PC-3 (cell line): Measurements from ENCODE around the gene FBLN5. TPM values are rescaled to one million over a fixed set of nuclear protein-coding genes. Genes with fewer than 3 reads are reported as not detected.

Experiments used
- ATAC-seq: fragments of 200-7000 bp; cut with Tn5 transposase; 2 replicates; pipeline ENCODE4 v1.9.1; 2020; ENCODE audit warnings: mild to moderate bottlenecking, moderate library complexity
- BruUV-seq: library from RNA; stranded (reverse); fragments of 400-500 nt; replicated peaks from 2 replicates; lab custom pipeline; 2021; lab: Mats Ljungman, UMichigan
- CTCF ChIA-PET: fragments of 300-600 bp; sonication (Branson Sonifier 250); formaldehyde crosslinking; loops from one replicate; lab custom pipeline; 2022; ENCODE audit warnings: antibody characterized with exemption; lab: Charles Lee
- POLR2A ChIA-PET: fragments of 300-600 bp; sonication (Branson Sonifier 250); formaldehyde crosslinking; loops from one replicate; lab custom pipeline; 2022; ENCODE audit warnings: antibody characterized with exemption; ENCODE audit not compliant: unreplicated experiment; lab: Charles Lee
- DNase-seq: peaks from one replicate; pipeline ENCODE4 v3.0.0-alpha.2; 2015
- H2AFZ ChIP-seq: fragments of 300-600 bp; sonication (generic); 2 replicates; pipeline ENCODE4 v1.6.0; 2016; ENCODE audit warnings: antibody characterized with exemption, low read length
- H3F3A ChIP-seq: fragments of 300-600 bp; sonication (generic); one replicate; pipeline ENCODE4 v1.6.0; 2017; ENCODE audit warnings: antibody characterized with exemption, low read length, control low read depth, mild to moderate bottlenecking; ENCODE audit not compliant: unreplicated experiment
- H3K27ac ChIP-seq: fragments of 300-600 bp; sonication (generic); 2 replicates; pipeline ENCODE4 v1.5.1; 2016; ENCODE audit warnings: mild to moderate bottlenecking, low read length
- H3K27me3 ChIP-seq: fragments of 300-600 bp; sonication (generic); 2 replicates; pipeline ENCODE4 v1.6.1; 2016; ENCODE audit warnings: low read length, mixed read lengths
- H3K36me3 ChIP-seq: fragments of 300-600 bp; sonication (generic); 2 replicates; pipeline ENCODE4 v1.6.1; 2016; ENCODE audit warnings: low read depth, mixed run types, low read length, mixed read lengths
- H3K4me1 ChIP-seq: fragments of 300-600 bp; sonication (generic); 2 replicates; pipeline ENCODE4 v1.5.1; 2016; ENCODE audit warnings: low read length; ENCODE audit not compliant: insufficient read depth
- H3K4me2 ChIP-seq: fragments of 300-600 bp; sonication (generic); 2 replicates; pipeline ENCODE4 v1.6.0; 2016; ENCODE audit warnings: low read length
- H3K4me3 ChIP-seq: fragments of 300-600 bp; sonication (generic); 2 replicates; pipeline ENCODE4 v1.5.1; 2016; ENCODE audit warnings: mild to moderate bottlenecking, low read length, mixed read lengths
- H3K79me2 ChIP-seq: fragments of 300-600 bp; sonication (generic); 2 replicates; pipeline ENCODE4 v1.6.1; 2017; ENCODE audit warnings: low read length, mixed read lengths
- H3K9ac ChIP-seq: fragments of 300-600 bp; sonication (generic); 2 replicates; pipeline ENCODE4 v1.6.0; 2016; ENCODE audit warnings: mild to moderate bottlenecking, low read length
- H3K9me2 ChIP-seq: fragments of 300-600 bp; sonication (generic); replicated peaks from 2 replicates; pipeline ENCODE4 v1.6.1; 2016; ENCODE audit warnings: mixed run types, low read length, mixed read lengths
- H3K9me3 ChIP-seq: fragments of 300-600 bp; sonication (generic); 2 replicates; pipeline ENCODE4 v1.6.1; 2016; ENCODE audit warnings: low read length, mixed read lengths
- H4K20me1 ChIP-seq: fragments of 300-600 bp; sonication (generic); 2 replicates; pipeline ENCODE4 v1.6.1; 2016; ENCODE audit warnings: low read length, mixed read lengths
- EZH2 ChIP-seq: fragments of 300-600 bp; sonication (generic); IDR thresholded peaks from one replicate; pipeline ENCODE4 v1.6.1; 2017; ENCODE audit warnings: antibody characterized with exemption, mild to moderate bottlenecking, low read length; ENCODE audit not compliant: unreplicated experiment
- EZH2phosphoT487 ChIP-seq: fragments of 300-600 bp; sonication (generic); IDR thresholded peaks from 2 replicates; pipeline ENCODE4 v1.6.1; 2018; ENCODE audit warnings: mild to moderate bottlenecking, antibody characterized with exemption, low read length, borderline replicate concordance
- intact Hi-C: fragments of 100-400 bp; cut with micrococcal nuclease; formaldehyde crosslinking; loops from 2 replicates; pipeline ENCODE4 v1.9.0; 2023
- total RNA-seq: library from RNA; depleted of rRNA; stranded (reverse); fragments of >200 nt; gene quantifications from 2 replicates; pipeline ENCODE4 v1.2.3, GENCODE V29; 2014
- TF ChIP-seq, protein P1 (sequence below): fragments of 300-600 bp; sonication (generic); conservative IDR thresholded peaks from 2 replicates; pipeline ENCODE4 v1.5.1; 2017; ENCODE audit warnings: antibody characterized with exemption, low read depth, mild to moderate bottlenecking, low read length

The FBLN5 gene
- total RNA-seq, 1 experiment from 2014 or later = 0.58 TPM

DNA sequence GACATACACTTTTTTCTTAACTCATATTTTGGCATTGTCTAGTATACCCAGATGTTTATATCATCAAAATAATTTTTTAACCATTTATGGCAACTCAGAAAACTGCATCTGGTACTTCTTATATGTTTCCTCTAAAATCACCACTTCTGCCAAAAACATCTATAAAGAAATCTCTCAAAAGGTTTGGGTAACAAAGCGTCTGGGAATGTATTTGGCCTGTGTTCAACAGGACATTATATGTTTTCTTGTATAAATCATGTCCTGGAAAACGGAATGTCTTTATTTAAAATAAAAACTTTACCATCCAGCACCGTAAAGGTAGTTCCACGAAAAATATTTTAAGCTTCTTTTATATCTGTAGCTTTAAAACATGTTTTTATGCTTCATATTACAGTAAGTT is 36.1 kb upstream of the FBLN5 start:
- intact Hi-C loops = no loop called here
- H3F3A ChIP-seq = peaks cover 12% of the 10 kb centered on the region
- no peaks in the 10 kb centered on the region for H3K9me3 ChIP-seq
- no peaks in the 10 kb centered on the region for H3K9me2 ChIP-seq
- peaks cover 22% of the 10 kb centered on the region for H3K4me1 ChIP-seq
- H3K79me2 ChIP-seq = 0 out of 2 replicates have a peak, but pooled peaks cover 4% of the 10 kb centered on the region
- no peak overlapping the region for H3K9ac ChIP-seq
- no peak overlapping the region for H3K4me2 ChIP-seq
- CTCF ChIA-PET = no interaction called here
- BruUV-seq = no TSS peak
- no peak overlapping the region for H2AFZ ChIP-seq
- no peak for ATAC-seq
- TF ChIP-seq EZH2 (no peak), EZH2phosphoT487 (no peak)
- TF ChIP-seq, protein P1, sequence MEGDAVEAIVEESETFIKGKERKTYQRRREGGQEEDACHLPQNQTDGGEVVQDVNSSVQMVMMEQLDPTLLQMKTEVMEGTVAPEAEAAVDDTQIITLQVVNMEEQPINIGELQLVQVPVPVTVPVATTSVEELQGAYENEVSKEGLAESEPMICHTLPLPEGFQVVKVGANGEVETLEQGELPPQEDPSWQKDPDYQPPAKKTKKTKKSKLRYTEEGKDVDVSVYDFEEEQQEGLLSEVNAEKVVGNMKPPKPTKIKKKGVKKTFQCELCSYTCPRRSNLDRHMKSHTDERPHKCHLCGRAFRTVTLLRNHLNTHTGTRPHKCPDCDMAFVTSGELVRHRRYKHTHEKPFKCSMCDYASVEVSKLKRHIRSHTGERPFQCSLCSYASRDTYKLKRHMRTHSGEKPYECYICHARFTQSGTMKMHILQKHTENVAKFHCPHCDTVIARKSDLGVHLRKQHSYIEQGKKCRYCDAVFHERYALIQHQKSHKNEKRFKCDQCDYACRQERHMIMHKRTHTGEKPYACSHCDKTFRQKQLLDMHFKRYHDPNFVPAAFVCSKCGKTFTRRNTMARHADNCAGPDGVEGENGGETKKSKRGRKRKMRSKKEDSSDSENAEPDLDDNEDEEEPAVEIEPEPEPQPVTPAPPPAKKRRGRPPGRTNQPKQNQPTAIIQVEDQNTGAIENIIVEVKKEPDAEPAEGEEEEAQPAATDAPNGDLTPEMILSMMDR = no peak
- DNase-seq = no peak
- peaks cover 25% of the 10 kb centered on the region for H3K36me3 ChIP-seq
- no peaks in the 10 kb centered on the region for H3K27me3 ChIP-seq
- no peak overlapping the region for H3K27ac ChIP-seq
- POLR2A ChIA-PET = no interaction called here
- no peak overlapping the region for H3K4me3 ChIP-seq
- H4K20me1 ChIP-seq = peaks cover 3% of the 10 kb centered on the region; the same call in 1 of the 2 replicates

DNA sequence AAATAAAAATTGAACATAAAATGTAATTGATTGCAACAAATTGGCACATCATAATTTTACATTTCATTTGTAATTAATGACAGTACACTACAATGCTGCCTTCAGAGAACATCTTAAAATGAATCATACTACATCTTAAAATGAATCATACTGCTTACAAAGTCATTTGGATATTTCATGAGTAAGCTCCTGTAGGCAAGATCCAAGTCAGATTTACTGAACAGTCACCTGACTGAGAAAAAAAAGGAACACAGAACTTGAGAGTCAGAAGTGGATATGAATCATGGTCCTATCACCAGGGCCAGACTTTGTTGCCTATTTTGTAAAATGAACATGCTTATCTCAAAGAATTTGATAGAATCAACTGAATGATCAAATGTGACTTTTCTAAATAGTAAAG is 32.7 kb upstream of the FBLN5 start:
- TF ChIP-seq EZH2phosphoT487 = no peak
- TF ChIP-seq EZH2 = no peak
- TF ChIP-seq, protein P1 = no peak
- peak overlapping the region; percentile 35 for H3K4me2 ChIP-seq

DNA sequence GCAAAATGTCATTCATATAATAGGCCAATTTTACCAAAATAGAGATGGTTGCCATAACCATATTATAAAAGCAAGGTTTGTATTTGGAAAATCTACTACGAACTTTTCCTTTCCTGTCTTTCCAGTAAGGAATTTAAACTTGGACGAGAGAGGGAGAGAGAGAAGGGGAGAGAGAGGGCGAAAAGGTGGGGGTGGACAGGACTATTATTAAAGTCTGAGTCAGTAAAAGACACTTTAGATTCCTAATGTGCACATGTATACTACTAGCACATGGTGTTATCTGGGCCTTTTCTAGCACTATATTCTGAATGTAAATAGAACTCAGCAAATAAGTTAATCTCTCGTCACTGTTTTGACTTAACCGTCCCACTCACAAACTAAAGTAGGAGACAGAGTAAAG is 30.4 kb upstream of the FBLN5 start:
- peaks cover 13% of the 10 kb centered on the region for H3K4me1 ChIP-seq
- no peak overlapping the region for H2AFZ ChIP-seq
- H3K4me2 ChIP-seq = no peak overlapping the region
- H3K27ac ChIP-seq = no peak overlapping the region
- H3K4me3 ChIP-seq = no peak overlapping the region
- H4K20me1 ChIP-seq = peaks cover 3% of the 10 kb centered on the region; the same call in 1 of the 2 replicates
- ATAC-seq (no peak), DNase-seq (no peak)
- peaks cover 12% of the 10 kb centered on the region for H3F3A ChIP-seq
- no peak for TF ChIP-seq EZH2
- TF ChIP-seq, protein P1 = no peak
- TF ChIP-seq EZH2phosphoT487 = no peak
- ChIA-PET POLR2A (no interaction called here), CTCF (no interaction called here)
- no peaks in the 10 kb centered on the region for H3K27me3 ChIP-seq
- BruUV-seq = no TSS peak
- intact Hi-C loops = no loop called here
- peaks cover 3% of the 10 kb centered on the region; the same call in 1 of the 2 replicates for H3K36me3 ChIP-seq
- 0 out of 2 replicates have a peak, but pooled peaks cover 4% of the 10 kb centered on the region for H3K79me2 ChIP-seq
- H3K9ac ChIP-seq = no peak overlapping the region
- no peaks in the 10 kb centered on the region for H3K9me3 ChIP-seq
- H3K9me2 ChIP-seq = no peaks in the 10 kb centered on the region

More for the DNA sequence above, 32.7 kb upstream of the FBLN5 start:
- H3K9me2 ChIP-seq = no peaks in the 10 kb centered on the region
- peaks cover 12% of the 10 kb centered on the region for H3F3A ChIP-seq
- H2AFZ ChIP-seq = no peak overlapping the region
- intact Hi-C loops = loop anchor here (2.0 kb wide), 1 partner anchor 59 kb away; no protein-coding TSS in a partner anchor
- H3K4me3 ChIP-seq = no peak overlapping the region
- peak; percentile 90 for DNase-seq
- peak overlapping the region; percentile 50 for H3K27ac ChIP-seq
- peaks cover 8% of the 10 kb centered on the region; the same call in 1 of the 2 replicates for H3K36me3 ChIP-seq
- H3K4me1 ChIP-seq = peaks cover 20% of the 10 kb centered on the region
- peak; percentile 95 for ATAC-seq
- H3K27me3 ChIP-seq = no peaks in the 10 kb centered on the region
- H3K9me3 ChIP-seq = no peaks in the 10 kb centered on the region
- peaks cover 3% of the 10 kb centered on the region; the same call in 1 of the 2 replicates for H4K20me1 ChIP-seq
- BruUV-seq = no TSS peak
- ChIA-PET CTCF (interaction anchor here (0.6 to 1.0 kb wide), 3 partner anchors 17 to 527 kb away, joined by 3 to 6 read pairs (median 5); no protein-coding TSS in a partner anchor), POLR2A (no interaction called here)
- H3K79me2 ChIP-seq = 0 out of 2 replicates have a peak, but pooled peaks cover 4% of the 10 kb centered on the region
- H3K9ac ChIP-seq = no peak overlapping the region
